ENCODE data around the gene FOXF1.

Gene FOXF1

DNA sequence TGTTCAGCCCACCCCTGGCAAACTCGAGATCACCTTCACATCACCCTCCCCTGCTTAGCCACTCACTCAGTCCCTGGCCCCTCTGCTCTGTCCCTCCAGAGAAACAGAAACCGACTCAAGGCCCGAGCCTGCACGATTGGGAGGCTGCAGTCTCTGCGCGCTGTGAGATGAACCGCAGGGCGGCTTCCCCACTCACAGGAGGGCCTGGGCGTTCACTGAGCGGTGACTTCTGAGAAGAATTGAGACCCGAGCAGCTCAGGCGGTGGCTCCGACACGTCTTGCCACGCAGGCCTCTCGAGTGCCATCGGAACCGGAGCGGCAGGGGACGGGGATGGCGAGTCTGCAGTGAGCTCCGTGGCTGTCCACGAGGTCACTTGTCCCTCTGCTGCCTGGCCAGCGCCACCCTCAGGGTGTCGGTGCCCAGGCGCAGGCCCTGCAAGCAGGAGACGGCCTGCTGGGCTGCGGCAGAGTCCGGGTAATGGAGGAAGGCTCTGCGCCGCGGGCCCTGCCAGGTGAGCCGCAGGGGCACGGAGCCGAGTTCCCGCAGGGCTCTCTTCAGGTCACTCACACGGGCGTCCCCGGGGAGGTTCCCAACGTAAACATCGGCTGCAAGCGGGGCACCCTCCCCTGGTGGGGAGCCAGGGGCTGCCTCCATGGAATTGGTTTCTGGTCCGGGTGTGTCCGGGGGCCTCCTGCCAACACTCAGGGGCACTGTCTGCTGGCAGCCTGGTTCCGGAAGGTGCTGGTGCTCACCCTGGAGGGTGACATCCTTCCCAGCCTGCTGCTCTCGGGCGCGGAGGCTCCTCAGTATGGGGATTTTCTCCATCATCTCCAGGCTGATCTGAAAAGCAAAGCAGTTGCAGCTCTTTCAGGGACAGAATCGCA lies 21.6 kb downstream of the FOXF1 start:
- H3K4me3 ChIP-seq (ENCODE audit: low read depth, low read length), result no peak overlapping the region

DNA sequence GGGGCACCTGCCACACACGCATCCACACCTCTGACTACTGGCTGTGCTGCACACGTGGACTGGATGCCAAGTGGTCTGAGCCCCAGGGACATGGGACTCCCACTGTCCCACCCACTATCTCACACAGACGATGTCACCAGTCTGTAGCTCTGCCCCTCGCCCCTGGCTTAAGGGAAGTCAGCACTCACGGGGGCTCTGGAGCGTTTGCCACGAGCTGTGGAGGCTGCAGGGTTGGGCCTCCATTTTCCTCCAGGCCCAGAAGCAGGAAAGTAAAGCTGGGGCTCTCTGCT lies 22.1 kb downstream of the FOXF1 start:
- H3K4me3 ChIP-seq (ENCODE audit: low read depth, low read length), result no peak overlapping the region

DNA sequence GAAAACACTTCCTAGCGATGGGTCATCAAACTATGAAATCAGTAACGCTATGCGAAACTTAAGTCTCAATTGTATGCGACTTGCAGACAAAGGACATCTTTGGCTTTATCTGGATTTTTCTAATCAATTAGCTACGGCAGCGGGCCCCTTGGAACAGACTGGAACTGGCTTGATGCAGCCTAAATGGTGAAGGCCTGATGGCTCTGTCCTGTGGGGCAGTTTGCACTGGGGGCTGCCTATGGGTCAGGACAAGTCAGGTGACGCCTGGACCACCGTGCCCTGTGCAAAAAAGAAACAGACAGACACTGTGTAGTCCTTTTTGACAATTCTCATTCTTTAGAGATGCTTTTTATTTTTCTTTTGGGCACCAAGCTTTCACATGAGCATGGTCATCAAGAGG lies 22.7 kb downstream of the FOXF1 start:
- H3K4me3 ChIP-seq (ENCODE audit: low read depth, low read length), result no peak overlapping the region

DNA sequence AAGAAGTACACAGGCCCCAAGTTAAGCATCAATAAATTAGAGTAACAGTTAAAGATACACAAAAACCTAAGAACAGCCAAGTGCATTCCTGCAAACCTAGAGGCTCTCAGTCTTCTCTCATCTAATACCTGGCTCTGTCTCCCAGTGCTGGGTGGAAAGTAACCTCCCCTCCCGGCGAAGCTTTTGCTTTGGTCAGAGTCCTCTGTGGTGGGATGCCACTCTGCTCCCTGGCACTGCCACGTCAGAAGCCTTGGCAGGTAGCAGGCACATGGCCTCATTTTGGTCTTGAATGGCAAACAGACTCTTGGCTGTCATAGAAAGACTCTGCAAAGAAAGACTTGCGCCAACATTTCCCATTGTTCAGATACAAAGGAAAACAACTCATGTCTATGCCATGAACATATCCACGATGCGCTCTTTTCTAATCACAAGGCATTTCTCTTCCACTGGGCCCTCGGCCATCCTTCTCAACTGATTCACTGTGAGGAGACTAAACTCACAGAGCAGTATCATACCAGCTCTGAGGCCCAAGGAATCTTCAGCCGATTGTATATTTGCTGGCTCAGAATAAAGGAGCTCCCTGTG lies 23.5 kb downstream of the FOXF1 start:
- no peak overlapping the region for H3K4me3 ChIP-seq (ENCODE audit: low read depth, low read length)

DNA sequence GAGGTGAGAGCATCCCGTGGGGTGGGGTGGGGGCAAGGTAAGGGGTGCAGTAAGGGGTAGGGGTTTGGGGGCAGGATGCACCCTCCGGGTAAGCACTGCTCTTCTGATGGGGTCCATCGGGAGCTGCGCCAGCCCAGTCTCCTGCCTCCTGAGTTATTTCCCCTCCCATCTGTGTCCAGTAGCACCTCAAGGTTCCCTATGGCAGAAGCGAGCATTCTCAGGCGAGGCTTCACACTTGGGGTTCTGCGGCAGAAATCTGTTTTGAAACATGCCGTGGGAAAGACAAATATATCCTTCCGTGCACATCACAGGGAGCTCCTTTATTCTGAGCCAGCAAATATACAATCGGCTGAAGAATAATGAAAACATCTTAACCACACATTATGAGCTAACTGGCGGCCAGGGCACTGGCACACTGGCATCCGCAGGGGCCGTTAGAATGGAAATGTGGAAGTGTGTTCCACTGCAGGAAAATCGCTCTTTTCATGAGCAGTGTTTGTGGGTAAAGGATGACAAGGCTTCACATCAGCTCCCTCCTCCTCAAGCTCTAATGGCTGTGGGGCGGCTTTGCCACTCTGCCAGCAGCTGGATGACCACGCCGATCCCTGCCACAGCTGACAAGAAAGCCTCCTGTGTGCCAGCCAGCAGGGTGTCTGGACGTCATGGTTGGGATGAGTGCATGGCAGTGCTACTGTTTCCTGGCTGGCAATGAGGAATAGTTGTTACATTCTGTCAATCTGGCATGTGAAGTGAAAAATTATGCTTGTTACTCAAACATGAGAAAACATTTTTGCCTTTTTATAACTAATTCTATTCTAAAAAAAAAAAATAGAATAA lies 24.7 kb downstream of the FOXF1 start:
- no peak overlapping the region for H3K4me3 ChIP-seq (ENCODE audit: low read depth, low read length)

DNA sequence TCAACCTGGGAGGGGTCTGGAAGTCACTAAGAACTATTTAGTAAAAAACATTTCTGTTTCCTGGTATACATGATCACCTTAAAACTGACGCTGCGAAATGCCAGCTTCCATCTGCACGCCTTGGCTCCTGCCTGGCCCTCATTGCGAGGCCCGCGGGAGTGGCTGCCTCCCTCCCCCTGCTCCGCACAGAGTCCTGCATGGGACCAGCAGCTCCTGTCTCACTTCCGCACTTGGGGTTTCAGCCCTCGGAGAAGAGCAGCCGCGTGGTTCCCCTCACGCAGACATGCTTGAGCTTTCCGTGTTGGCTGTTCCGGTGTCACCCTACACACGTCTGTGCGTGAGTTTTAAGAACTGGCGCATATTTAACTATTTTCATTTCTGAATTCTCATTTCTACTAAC lies 26.3 kb downstream of the FOXF1 start:
- H3K4me3 ChIP-seq (ENCODE audit: low read depth, low read length), result no peak overlapping the region

DNA sequence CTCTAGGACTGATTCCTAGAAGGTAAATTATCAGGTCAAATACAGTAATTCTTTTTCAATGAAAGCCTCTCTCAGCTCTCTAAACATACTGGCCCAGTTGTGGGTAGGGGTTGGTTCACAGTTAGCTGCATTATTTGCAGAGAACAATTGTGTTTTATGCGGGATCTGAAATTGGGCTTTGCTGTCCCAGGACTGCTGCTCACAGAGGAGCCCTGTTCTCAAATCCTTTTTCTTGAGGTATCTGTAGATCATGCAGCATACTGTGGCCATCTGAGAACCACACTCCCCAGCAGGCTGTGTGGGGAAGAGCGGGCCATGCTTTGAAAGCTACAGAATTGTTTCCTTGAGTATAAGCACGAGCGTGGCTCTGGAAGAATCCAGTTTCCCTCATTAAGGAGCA lies 27.2 kb downstream of the FOXF1 start:
- H3K4me3 ChIP-seq (ENCODE audit: low read depth, low read length), result no peak overlapping the region

DNA sequence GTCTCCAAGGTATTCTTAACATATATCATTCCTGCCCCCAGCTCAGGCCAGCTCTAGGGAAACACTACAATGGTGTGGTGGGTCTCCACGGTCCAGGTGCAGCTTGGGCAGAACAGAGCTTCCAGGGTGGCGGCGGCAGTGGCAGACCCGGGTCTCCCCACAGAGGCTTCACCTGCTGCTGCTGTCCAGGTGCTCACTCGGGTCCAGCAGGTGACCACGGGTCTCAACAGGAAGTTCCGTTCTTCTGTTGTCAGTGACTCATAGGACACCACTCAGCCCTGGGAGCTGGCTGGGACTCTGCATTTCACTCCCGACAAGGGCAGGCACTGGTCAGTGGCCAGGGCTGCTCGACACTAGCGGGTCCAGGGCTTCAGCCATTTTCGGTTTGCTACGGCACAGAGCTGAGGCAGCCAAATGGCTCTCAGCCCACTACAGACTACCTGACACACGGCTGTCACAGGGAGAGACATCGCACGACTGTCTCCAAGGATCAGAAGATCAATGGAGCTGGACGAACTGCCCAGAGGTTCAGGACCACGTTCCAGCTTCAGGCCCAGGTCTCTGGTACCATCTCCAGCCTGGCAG lies 28.0 kb downstream of the FOXF1 start:
- H3K4me3 ChIP-seq (ENCODE audit: low read depth, low read length), result no peak overlapping the region

DNA sequence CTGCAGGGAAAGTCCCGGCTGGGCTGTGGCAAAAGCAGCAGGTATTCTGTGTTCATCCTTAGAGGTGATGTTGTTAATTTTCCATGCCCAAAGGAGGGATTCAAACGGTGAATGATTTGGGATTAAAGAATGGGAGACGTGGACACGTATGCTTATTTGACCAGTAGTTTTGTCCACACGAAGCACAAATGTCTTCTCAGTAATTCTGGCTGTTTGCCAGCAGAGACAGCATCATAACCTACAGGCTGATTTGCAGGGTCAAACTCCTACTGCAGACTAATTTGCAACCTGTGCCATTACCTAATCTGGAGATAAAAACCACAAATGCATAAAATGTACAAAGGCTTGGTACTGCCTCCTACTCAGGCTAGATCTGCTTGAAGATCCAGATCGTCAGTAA lies 30.6 kb downstream of the FOXF1 start:
- H3K4me3 ChIP-seq (ENCODE audit: low read depth, low read length), result no peak overlapping the region

DNA sequence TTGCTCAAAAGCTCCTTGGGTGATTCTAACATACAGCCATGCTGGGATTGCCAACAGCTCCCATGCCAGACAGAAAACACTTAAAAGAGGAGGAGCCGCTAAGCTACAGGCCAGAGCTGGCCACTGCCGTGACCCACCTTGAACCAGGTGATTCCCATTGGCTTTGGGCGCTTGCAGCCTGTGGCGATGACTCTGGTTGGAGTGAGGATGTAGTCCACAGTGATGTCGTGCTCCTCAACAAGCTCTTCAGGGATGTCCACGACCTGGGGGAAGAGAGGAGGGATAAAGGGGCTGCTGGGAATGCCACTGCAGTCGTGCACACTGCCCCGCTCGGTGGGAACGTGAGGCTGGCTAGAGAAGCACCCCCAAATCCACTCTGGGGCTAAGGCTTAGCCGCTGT lies 31.2 kb downstream of the FOXF1 start:
- H3K4me3 ChIP-seq (ENCODE audit: low read depth, low read length), result no peak overlapping the region

DNA sequence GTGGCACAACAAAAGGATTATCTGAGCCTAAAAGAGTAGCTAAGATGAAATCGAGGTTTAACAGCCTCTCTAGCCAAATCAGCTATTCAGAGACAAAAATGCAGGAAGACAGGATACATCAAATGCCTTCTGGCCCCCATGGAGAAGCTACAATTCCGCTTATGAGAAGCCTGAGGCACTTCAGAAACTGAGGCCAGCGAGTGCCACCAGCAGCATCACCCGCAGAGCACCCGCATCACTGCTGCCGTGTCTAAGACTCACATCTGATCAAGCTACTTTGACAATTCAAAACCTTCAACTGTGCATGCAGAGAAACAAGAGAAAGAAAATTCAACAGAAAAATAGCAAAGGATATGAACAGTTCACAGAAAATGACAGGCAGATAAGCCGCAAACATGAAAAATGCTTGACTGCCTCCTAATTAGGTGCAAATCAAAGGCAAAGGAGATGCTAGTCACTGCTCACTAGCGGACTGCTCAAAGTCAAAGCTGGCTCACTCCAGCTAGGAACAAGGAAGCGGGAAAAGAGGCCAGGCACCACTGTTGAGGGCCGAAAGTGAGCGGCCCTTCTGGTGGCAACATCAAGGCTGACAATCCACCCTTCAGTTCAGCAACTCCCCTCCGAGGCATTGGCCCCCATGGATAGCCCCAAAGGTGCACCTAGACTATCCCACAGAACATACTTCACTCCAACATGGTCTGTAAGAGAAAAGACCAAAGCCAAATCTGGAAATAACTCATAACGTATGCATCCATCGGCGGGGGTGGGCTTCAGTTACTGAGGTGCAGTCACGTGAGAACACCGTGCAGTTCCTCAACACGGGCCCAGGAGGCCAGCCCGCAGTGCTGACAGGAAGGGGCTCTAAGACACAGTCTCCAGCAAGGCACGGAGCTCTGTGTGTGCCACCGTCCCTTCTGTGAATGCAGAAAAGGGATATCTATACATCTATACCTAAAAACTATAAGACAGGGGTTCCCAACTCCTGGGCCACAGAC lies 32.7 kb downstream of the FOXF1 start:
- no peak overlapping the region for H3K4me3 ChIP-seq (ENCODE audit: low read depth, low read length)

DNA sequence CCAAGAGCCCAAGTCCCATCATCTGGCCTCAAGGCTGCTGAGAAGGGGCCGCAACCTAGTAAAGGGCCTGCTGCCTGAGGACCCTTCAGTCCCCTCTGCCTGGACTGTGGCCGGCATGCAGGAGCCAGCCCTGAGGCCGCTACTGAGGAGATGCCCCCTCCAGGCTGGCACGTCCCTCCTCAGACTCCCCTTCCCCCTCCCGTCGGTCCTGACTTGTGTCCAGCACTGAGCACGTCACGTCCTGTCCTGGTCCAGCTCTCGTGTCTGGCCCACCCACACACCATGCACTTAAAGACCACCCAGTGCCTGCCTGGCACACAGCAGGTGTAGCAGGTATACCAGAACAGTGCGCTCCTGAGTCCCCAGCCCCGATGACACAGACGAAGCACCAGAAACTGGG lies 35.2 kb downstream of the FOXF1 start:
- no peak overlapping the region for H3K4me3 ChIP-seq (ENCODE audit: low read depth, low read length)

DNA sequence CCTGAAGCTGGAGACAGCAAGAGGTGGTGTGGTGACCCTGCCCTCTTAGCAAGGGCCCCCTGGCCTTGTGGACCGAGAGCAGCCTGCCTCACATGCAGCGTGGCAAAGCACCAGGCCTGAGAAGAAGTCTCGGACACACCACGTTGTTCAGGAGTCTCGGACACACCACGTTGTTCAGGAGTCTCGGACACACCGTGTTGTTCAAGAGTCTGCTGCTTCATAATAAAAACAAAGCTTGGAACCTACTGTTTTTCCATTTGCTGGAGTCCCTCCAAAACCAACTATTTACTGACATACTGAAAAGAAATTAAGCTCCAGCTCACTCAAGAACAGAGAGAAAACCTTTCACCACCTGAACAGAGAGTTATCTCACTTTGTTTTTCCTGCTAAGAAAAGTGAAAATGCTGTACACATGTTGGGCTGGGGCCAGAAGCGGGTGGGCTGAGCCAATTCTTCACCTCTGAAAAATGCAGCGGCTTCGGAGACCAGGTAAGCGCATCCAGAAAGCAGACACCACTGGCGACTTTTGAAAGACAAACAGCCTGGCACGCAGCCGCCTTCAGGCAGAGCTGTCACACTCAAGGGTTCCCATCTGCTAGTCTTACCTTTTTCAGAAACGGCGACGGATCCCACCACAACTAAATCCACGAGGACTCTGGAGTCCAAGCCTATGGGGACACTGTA lies 35.8 kb downstream of the FOXF1 start:
- no peak overlapping the region for H3K4me3 ChIP-seq (ENCODE audit: low read depth, low read length)

DNA sequence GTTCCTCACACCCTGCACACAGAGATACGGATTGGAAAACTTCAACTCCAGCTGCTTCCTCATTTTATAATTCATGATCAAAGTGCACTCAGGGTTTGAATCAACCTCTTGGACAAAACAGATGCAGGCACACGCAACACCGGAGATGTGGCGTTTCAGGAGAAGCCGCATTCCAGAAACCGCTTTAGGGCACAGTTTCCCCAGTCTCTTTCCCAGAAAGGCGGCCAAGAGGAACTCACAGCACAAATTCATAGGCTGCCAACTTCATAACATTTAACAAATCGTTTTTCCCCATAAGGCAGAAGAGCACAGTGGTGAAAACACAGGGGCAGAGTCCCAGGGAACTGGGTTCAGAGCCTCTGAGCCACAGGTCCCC lies 36.3 kb downstream of the FOXF1 start:
- H3K4me3 ChIP-seq (ENCODE audit: low read depth, low read length), result no peak overlapping the region

DNA sequence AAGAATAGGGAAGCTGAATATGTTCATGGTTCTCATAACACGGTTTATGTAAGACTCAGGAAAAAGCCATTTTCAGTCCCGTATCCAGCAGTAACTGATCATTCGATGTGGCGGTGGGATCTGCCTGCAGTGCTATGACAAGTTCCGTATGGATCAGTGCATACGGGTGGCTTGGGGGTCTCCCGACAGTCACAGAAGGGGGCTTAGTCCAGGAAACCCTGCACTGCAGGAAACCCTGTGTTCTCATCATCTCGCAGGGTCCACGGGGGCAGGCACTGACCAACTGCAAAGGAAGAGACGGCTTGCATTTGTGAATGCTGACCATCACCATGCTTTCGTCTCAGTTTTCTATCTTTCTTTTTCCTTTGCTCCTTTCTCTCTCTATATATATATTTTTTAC lies 37.0 kb downstream of the FOXF1 start:
- no peak overlapping the region for H3K4me3 ChIP-seq (ENCODE audit: low read depth, low read length)

DNA sequence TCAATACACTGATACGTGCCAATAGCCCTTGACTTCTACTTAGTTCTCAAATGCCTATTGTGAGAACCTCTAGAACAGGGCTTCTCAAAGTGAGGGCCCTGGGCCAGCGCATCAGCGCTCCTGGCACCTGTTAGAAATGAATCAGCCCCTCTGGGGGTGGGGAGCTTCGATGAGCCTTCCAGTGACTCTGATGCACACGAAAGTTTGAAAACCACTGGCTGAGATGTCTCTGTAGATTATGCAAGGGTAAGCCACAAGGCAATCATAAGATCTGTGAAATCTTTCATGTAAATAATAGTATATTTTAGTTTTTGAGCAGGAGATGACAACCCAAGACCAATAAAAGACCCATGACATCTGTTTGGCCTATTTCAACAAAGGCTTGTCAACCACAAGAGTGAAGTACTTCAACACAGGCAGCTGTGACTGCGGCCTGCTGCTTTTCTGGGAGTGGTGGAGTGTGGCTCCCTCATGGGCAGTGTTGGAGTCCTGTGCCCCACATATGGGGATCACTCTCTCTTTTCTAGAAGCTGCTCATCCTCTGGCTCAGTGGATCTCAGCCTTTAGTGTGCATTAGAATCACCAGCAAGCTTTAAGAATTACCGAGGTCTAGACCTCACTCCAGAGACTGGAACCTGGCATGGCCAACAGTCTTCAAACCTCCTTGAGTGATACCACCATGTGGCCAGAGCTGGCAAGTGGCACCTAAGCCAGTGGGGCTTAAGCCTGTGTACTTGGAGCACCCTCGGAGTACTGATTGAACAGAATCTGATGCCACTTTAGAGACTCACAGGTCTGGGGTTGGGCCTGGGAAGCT lies 39.0 kb downstream of the FOXF1 start:
- no peak overlapping the region for H3K4me3 ChIP-seq (ENCODE audit: low read depth, low read length)

DNA sequence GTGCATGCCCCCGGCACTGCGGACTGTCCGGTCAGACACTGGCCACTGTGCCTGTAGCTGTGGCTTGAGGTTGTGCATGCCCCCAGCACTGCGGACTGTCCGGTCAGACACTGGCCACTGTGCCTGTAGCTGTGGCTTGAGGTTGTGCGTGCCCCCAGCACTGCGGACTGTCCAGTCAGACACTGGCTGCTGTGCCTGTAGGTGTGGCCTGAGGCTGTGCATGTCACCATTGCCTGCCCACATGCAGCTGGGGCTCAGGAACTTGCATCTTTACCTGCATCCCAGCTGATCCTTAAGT lies 39.5 kb downstream of the FOXF1 start:
- no peak overlapping the region for H3K4me3 ChIP-seq (ENCODE audit: low read depth, low read length)

DNA sequence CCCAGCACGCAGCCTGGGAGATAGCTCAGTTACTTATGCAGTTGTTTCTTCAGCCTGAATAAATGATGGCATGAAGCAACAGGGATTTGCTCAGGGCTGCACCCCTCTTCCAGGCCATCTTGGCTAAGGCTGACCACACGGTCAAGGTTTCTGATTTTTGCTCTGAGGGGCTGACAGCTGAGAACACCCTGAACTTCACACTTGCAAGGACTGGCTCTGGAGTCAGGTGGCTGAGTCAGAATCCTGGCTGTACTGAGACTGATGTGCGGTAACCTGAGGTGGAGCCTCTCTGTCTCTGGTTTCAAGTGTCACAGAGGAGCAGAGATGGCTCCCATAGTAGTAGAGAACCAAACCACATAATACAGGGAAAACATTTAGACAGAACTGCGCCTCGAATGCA lies 40.0 kb downstream of the FOXF1 start:
- no peak overlapping the region for H3K4me3 ChIP-seq (ENCODE audit: low read depth, low read length)

DNA sequence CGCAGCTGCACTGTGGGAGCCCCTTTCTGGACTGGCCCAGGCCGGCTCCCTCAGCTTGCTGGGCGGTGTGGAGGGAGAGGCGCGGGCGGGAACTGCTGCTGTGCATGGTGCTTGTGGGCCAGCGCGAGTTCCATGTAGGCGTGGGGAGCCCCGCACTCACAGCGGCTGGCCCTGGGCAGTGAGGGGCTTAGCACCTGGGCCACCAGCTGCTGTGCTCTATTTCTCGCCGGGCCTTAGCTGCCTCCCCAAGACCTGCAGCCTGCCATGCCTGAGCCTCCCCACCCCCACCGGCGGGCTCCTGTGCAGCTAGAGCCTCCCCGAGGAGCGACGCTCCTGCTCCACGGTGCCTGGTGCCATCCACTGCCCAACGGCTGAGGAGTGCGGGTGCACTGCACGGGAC lies 43.0 kb downstream of the FOXF1 start:
- H3K4me3 ChIP-seq (ENCODE audit: low read depth, low read length), result no peak overlapping the region

DNA sequence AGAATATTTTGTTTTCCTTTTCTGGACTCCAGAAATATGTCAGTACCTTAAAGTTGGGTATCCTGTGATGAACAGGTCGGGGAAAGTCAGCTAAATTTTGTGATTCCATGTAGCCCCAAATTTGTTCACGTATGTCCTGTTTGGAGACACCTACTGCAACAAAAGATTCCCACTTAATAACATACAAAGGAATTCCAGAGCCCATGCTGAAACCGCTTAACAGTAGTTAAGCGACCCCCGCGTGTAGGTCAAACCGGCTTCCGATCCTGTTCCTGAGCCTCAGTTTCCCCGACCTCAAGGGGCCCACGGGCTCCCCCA lies 44.2 kb downstream of the FOXF1 start:
- H3K4me3 ChIP-seq (ENCODE audit: low read depth, low read length), result peak overlapping the region; percentile 37

Measured in iPS-11a (cell line).